HTR-8/SVneo (cell line): ENCODE results near the gene IL21.
"Not testable (repeated sequence)": the region's sequence is repeated elsewhere in the genome, so short reads cannot be mapped to it uniquely, and the experiment has no call there.

Experiments used
- DNase-seq: peaks from one replicate; pipeline ENCODE4 v3.0.0; 2011; ENCODE audit warnings: low spot score, mixed read lengths; ENCODE audit not compliant: insufficient read length
- FAIRE-seq: peaks from 2 replicates; lab custom pipeline; 2011; peaks lifted over from hg19 to GRCh38; lab: Jason Lieb, UNC

The IL21 gene

DNA sequence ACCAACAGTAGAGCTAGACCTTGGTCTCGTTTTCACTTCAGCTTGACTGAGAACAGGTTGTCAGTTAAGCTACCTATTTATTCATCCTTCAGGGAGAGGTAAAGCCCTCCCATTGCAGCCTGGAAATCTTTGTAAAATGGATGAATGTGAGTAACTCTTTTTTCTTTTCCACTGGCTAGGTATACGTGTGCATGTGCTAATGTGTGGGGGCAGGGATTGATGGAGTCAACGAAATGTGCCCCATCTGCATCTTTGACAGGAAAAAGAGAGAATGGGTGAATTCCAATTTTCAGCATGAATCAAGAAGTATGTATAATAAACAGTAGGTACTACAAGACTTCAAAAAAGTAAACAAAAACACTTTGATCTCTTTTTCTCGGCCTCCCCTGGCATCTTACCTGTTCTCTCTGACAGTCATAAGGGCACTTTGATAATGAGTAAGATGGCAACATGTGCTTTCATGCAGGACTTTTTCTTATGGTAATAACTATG, at the start of gene IL21:
TSS of gene IL21 (minus strand) at position 51 of the 492 bp plus-strand sequence. CDS start 55 bp downstream, outside the sequence.
- DNase-seq (no peak), FAIRE-seq (no peak)

DNA sequence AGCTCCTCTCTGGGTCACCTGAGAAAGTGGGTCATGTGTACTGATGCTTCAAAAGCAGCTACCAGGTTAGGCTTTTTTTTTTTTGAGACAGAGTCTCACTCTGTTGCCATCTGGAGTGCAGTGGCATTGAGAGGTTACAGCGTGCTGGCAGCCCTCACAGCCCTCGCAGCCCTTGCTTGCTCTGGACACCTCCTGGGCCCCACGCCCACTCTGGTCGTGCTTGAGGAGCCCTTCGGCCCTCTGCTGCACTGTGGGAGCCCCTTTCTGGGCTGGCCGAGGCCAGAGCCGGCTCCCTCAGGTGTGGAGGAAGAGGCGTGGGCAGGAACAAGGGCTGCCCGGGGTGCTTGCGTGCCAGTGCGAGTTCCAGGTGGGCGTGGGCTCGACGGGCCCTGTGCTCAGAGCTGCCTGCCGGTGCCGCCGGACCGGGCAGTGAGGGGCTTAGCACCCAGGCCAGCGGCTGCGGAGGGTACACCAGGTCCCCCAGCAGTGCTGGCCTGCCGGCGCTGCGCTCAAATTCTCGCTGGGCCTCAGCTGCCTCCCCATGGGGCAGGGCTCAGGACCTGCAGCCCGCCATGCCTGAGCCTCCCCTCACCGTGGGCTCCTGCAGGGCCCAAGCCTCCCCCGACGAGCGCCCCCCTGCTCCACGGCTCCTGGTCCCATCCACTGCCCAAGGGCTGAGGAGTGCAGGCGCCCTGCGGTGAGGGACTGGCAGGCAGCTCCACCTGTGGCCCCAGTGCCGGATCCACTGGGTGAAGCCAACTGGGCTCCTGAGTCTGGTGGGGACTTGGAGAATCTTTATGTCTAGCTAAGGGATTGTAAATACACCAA, 49.3 kb upstream of the IL21 start:
- no peak for DNase-seq
- no peak for FAIRE-seq

DNA sequence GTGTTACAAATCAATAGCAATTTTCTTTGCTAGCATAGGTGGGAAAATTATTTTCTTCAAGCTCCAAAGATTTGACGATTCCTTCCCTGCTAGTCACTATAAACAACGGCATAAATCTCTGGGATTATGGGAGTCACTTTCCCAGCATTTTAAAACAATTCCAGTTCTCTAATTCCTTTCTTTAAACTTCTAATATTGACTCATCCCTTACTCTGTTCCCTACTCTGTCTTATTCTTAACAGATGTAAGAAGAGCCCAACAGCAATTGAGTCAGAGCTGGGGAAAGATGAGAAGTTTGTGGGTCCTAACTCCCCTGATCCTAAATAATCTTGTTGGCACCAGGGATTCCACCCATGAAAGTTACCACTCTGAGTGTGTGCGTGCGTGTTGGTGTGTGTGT, 47.4 kb upstream of the IL21 start:
- peak; percentile 32 for DNase-seq
- FAIRE-seq: no peak

DNA sequence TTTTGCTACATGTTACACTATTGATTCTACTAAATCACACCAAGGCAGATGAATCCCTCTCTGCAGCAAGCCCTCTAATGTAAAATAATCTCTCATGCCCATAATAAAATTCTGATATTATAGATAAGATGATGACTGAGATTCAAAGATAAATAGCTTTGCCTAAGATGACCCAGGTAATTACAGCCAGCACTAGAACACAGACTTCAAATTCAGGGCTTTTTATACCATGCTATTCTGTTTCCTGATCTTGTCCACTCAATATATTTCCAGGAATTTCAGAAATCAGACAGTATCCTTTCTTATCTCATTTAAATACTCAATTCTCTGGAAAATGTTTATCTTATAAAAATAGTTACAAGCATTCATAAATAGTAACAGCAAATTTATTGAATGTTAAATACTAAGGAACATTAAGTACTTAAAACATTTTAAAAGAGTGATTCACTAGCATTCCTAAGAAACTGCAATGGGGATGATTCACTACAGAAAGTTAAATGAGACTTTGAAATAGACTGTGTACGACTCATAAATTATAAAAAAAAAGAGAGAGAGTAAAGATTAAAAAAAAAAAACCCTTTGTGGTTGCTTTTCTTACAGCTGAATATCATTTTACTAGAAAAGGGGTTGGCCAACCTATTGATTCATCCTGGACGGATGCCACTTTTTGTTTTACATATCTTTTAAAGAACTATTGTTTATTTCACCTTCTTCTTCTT, 45.8 kb upstream of the IL21 start:
- peak; percentile 80 for DNase-seq
- no peak for FAIRE-seq

DNA sequence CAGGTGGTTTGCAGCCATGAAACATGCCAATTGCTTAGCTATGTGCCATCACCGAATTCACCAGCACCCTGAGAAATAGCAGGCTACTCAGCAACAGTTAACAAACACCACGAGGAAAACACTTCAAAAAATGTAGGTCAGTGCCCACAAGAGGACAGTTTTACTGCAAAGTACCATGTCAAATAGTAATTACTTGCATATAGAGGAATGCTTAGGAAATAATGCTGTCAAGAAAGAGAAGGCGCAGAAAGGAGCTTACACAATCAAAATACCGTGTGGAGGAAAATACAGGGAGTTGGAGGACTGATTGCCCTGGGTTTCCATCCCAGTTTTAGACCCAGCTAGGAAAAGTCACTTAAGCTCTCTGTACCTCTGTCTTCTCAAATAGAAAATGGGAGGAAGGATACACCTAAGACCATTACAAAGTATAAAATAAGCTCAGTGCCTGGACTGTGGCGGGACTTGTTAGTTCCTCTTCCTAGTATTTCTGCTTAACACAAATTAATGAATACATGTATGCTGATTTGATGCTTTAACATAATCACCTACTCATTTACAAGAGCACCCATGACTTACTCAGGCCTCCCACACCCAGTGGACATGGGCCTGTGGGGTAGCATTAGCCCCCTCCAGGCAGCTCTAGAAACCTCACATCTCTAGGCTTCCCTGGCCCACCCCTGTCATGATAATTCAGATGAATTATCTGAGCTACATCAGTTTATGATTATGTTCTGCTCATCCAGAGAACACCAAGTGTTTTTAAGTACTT, 44.5 kb upstream of the IL21 start:
- peak; percentile 19 for DNase-seq
- FAIRE-seq: no peak

DNA sequence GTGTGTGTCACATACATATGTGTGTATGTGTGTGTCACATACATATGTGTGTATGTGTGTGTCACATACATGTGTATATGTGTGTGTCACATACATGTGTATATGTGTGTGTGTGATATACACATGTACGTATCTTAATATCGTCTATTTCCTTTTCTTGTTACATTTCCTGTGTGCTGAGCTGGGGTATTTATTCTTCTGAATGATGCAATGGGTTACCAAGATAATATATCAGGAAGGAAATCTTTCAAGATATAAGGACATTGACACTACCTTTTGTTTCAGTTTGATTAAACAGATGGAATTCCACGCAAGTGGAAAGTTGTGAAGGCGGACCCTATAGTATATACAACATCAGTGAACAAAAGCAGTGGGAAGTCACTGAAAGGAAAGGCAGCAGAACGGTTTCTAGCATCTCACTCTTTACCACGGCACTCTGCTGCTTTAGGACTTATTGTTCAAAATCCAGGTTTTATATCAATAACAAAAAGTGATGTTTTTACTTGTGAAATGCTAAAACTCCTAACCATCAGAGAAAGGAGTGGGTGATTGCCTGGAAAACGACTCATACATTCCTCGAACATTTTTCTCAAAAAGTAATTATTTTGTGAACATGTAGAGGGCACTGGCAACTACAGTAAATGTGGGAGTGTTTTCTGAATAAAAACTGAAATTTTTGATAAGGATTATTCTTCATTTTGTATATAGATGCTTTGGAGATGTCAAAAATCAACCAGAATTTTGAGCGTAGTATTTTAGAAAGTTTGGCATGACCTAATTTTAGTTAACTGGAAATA, 43.1 kb upstream of the IL21 start:
- FAIRE-seq: peak; percentile 97
- no peak for DNase-seq

DNA sequence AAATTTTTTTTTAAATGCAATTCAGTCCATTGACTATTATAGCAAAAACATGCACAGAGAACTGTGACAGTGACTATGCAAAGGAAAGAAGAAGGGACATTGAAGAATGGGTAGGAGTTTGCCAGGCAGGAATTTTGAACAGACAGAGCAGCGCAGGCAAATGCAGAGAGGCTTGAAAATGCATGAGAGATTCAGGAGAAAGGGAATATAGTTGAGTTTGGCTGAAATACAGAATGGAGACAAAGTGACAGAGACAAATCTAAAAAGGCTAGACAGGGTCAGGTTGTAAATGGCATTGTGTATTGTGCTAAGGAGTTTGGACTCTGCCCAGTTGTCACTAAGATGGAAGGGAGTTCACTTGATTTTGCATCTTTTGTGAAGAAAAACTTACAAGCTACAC, 42.4 kb upstream of the IL21 start:
- no peak for FAIRE-seq
- DNase-seq: no peak

DNA sequence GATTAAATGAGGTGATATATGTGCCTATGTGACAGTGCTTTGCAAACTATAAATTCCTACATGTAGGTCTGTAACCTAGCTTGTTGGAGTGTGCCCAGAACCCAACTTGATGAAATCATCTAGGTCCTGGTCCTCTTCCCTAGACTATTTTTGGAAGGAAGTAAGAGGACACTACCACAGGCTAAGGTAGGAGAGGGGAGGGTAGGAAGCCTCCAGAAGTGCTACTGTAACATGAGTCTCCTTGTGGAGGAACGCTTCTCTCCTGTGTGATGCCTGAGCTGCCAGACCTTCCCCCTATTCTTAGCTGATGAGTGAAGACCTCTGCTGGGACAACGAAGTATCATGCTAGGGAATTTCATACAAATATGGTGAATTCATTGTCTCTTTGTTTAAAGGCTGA, 41.8 kb upstream of the IL21 start:
- FAIRE-seq: no peak
- no peak for DNase-seq

DNA sequence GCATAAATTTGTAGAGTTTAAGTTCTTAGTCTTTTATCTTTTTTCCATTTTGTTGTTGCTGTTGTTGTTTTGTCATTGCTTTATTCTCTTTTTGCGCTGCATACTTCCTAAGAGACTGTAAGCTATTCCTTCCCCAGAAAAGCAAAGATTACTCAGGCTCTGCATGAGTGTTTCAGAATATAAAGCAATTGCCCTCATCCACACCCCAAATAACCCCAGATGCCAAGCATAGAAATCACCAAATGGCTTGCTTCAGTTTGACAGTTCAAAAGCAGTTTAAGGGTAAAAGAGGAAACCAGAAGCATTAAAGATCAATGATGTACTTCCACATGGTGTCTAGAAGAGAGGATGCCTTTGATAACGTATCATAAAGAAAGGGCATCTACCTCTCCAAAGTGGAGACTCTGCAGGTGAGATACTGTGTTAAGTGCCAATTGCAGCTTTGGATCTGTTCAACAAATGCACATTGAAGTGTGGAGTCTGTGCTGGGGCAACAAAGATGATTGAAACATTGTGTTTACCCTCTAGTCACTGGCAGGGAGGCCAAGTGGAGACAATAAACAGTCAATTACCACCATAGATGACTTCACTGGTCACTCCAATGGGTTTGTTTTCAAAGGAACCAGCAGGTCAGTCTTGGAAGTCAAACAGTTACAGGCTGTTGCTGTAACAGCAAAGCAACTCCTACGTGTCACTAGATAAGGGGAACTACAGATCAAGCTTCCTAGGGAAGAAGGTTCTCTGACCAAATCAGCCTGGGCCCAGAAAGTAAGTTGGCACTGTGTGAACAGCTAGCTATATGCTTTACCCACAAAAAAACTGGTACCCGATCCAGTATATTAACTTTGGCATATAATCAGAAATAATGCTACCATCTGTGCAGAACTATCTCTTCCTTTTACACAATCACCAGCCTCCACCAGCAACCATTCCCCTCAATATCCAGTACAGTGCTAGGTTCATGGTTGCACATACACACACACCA, 40.6 kb upstream of the IL21 start:
- FAIRE-seq: no peak

DNA sequence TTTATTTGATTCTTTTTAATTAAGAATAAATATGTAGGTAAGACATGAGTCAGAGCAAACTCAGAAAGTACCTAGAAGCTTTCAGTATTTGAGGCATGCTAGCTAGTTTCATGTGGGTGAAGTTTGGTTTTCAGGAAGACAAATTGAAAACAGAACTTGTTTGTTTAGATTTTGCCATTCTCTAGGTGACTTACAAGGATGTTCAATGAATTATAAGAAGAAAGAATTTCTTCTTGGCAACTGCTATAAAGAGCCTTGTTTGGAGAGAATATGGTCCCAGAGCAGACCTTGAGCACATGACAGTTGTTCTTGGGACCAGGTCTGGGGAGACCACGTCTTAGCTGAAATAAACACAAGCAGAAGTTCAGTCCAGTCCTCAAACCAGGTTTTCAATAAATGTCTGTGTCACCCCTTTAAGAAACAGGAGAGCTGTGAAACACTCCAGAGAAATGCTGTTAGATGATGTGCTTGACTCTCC, 38.0 kb upstream of the IL21 start:
- no peak for FAIRE-seq

More for the DNA sequence above, 40.6 kb upstream of the IL21 start:
- no peak for DNase-seq

DNA sequence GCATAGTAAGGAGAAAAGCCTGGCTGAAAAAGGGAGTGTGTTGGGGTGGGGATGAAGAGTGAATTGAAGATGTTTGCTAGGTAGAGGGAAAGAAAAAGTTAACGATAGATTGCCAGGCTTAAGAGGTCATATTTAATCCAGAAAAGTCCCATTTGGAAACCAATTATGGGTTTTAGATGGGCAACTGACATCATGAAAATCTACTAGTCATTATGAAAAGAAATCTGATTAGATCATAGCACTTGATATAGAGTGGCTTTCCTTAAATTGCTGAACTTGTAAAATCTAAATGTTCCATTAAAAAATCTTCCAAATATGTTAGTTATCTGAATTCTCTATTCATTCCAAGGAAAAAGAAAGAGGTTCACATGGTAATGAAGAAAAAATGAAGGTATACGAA, 37.5 kb upstream of the IL21 start:
- DNase-seq (no peak), FAIRE-seq (no peak)

More for the DNA sequence above, 38.0 kb upstream of the IL21 start:
- no peak for DNase-seq

DNA sequence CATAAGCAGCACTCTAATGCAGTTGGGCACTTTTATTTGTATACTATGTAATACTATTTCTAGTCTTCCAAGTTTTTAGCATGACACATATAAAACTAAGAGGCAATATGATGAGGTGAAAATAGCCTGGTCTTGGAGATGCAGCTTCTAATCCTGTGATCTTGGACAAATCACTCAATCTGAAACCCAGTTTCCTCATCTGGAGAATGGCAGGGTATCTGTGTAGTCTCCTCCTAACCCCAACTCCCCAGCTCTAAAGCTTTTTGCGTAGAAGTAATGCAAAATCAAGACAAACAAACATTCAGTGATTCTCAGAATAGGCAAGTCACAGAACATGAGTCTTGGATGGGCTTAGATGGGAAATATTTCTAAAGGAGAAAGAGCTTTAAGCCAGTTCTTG, 36.7 kb upstream of the IL21 start:
- FAIRE-seq (no peak), DNase-seq (no peak)

DNA sequence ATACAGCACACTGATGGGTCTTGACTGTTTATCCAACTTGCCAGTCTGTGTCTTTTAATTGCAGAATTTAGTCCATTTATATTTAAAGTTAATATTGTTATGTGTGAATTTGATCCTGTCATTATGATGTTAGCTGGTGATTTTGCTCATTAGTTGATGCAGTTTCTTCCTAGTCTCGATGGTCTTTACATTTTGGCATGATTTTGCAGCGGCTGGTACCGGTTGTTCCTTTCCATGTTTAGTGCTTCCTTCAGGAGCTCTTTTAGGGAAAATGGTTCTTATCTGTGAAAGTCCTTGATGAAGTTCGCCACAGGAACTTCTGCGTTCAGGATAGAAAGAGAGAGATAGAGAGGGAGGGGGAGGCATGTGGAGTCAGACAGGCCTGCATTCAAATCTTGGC, 35.7 kb upstream of the IL21 start:
- not testable (repeated sequence) for DNase-seq, FAIRE-seq

DNA sequence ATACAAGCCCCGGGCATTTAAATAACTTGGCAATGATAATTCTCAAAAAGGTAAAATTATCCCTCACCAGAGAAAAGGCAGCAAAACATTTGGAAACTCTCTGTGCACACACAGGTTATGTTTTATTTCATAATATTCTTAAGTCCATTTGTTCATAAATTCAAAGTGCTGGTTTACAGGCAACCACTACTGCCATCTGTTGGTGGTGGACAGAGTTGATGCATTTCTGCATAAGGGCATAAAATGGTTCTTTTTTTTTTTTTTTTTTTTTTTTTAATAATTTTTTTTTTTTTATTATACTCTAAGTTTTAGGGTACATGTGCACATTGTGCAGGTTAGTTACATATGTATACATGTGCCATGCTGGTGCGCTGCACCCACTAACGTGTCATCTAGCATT, 31.5 kb upstream of the IL21 start:
- FAIRE-seq (no peak), DNase-seq (peak; percentile 33)

DNA sequence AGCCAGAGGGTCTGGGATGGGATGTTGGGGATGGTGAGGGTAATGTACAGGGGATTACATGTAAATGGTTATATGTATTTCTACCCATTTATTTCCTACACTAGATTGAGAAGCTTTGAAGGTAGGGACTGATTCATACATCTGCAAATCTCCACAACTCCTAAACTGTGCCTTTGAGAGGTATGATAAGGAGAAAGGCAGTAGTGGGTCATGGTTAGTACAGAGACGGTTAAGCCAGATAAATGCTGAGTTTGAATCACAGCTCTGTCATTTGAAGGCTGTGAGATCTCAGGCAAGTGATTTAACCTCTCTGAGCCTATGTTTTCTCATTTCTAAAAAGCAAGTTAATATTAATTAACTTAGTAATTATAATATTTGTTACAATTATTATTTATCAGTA, 29.3 kb upstream of the IL21 start:
- no peak for DNase-seq
- no peak for FAIRE-seq

DNA sequence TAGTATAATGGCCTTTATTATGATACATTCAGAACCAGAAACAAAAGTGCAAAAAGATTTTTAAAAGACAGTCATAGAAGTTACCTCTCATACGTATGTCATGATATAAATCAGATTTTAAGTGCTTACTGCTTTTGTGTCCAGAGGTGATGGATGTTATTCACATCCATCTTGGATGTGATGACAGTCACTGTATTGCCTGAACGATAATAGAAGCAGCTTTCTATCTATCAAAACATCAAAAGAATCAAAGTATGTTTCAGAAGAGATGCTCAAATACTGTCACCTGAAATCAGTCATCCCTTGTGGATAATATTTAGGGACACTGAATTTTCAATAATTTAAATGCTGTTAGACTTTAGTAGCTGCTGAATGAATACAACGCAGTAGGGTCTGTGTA, 26.8 kb upstream of the IL21 start:
- DNase-seq: no peak
- no peak for FAIRE-seq

DNA sequence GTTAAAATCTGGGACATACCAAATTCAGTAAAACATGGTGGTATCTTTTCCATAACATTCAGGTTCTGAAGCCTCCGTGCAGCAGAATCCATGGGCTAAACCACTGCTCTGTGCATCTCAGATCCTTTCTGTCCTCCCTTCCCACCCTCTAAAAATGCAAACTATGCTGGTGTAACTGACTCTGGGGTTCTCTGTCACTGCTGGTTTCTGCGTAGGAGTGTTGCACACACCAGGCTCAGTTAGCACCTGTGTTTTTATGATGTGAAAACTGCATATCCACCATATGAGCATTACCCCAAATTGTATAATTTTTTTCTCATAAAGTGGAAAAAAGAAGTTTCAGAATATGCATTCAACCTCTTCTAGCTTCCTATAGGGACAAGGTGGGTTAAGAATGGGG, 22.4 kb upstream of the IL21 start:
- DNase-seq (no peak), FAIRE-seq (no peak)

DNA sequence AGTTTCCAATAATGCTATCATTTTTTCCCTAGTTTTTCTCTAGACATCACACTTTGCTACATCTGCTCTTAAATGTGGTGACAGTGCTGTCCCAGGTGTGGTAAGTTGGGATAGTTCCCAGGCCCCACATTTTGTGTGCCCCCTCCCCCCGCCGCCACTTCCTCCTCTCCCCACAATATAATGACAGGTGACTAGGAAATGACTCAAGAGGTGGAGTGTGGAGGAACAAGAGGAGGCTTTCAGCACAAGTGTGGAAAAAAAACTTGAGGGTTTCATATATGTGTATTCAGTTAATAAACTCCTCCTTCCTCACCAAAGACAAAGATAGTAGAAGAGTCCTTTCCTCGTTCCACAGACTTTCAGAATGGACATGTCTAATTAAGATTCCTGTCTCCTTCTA, 18.3 kb upstream of the IL21 start:
- DNase-seq: no peak
- no peak for FAIRE-seq

DNA sequence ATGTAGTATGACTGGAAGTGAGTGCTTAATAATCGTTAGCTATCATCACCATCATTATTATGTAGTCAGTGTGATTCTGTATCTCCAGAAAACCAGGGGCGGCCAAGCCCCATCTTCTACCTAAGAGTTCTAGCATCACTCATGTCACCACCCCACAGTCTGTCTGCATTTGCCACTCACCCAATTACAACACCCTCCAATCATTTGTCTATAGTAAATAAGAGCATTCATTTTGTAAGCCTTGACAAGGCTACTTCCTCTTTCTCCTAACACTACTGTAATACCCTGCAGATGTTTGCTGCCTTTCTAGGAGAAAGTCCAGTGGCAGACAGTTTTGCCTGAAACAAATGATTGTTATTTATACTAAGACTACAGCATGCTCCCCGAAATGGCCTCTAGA, 15.8 kb upstream of the IL21 start:
- DNase-seq (no peak), FAIRE-seq (no peak)
